Activated gamma-delta T cell (primary cell): ENCODE data around the gene ANKRD33B.

Experiments used
- DNase-seq: peaks from one replicate; lab custom pipeline; 2025; lab: John Stamatoyannopoulos, UW

The ANKRD33B gene

DNA sequence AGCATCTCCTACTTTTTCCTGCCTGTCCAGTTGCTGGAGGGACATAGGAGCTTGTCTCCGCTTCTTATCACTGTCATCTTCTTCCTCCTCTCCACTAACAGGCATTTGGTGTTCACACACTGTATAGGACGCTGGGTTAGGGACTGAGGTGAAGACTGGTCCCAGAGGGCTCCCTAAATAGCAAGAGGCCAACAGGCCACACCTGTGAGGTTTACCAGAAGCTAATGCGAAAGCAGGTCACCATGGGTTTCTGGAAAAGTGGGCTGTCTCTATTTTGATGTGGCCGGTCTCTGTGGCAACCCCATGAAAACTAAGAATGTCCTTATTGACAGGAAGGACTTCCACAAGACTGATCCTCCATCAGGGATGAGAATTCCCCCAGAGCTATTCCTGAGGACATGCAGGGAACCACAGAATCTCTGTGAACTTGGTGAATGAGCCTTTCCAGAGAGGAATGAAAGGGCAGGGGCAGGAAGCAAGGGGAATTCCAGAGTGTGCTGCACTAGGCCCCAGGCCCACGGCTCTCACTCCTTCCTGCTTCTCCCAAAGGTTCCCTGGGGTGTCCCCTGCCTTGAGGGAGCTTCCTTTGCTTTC is 135.5 kb downstream of the ANKRD33B start:
- no peak for DNase-seq

DNA sequence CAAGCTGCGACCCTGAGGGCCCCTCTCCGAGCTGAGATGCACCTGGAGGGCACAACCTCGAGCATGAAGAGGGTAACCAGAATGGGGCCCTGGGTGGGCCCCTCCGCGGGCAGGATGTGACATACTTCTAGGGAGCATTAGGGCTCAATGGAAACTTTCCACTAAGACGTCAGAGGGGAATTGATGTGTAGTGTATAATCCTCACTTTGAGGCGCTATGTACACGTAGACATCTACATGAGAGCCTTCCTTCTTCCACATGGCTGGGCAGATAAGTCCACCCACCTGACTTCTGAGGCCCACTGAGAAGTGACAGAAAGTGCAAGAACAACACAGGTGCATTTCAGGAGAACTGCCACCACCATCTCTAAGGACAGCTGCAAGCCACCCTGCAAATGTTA is 136.1 kb downstream of the ANKRD33B start:
- no peak for DNase-seq

- DNase-seq = no peak
Measured at GRCh38 chr5:10700516-10700915, 136.6 kb downstream of the ANKRD33B start.

GRCh38 chr5:10701567-10702039 is 137.7 kb downstream of the ANKRD33B start:
- DNase-seq = no peak

GRCh38 chr5:10702040-10702629 is 138.3 kb downstream of the ANKRD33B start:
- no peak for DNase-seq

DNA sequence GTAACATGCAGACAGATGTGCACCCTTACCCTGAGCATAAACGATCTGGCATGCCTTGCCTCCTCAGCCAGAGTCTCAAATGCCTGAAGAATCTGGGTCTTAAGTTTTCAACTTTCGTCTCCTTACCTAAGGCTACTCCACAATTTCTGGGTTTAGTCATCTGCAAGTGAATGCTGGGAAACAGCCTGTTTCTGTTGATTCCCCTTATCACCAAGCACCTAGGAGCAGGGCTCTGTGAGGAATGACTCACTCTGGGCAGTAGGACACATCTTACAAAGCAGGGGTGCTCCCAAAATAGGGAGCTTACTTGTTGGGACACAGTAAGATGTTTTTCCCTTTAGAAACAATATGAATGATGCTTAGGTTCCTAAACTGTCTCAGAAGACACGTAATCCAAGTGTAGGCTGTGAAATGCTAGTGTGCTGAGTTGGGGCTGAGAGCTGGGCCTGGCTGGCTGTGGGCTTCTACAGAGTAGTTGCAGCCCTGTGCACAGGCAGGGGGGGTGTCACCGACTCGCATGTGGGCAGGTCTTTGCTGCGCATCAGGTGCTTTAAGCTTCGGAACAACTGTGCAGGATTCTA is 139.1 kb downstream of the ANKRD33B start:
- DNase-seq = no peak

- DNase-seq = no peak
Measured at GRCh38 chr5:10703676-10704075, 139.8 kb downstream of the ANKRD33B start.

- no peak for DNase-seq
Measured at GRCh38 chr5:10704949-10705621, 141.2 kb downstream of the ANKRD33B start.

GRCh38 chr5:10705747-10706146 is 141.9 kb downstream of the ANKRD33B start:
- no peak for DNase-seq

DNA sequence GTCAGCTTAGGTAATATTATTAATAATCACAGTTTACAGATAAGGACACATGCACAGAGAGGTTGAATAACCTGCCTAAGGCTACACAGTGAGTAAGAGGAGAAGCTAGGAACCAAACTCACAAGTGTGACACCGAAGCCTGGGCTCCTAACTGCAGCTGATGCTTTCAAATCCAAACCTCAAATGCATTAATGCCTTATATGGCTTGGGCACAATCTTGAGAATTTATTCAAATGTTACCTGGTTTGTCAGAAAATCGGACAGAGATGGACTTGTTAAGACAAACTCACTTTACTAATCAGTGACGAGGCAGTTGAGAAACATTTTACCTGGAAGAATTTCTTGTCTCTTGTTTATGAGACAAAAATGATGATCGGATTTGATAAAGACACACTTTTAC is 142.5 kb downstream of the ANKRD33B start:
- no peak for DNase-seq
